ENCODE results near the gene TNIP1.

TNIP1 gene

GRCh38 chr5:151106509-151106908, 25.7 kb upstream of the TNIP1 start:
- in situ Hi-C loops (cut with MboI; ENCODE audit: low pct_unique_long_range_greater_than_20kb, low sequenced_read_pairs) = no loop called here
- no peak for DNase-seq

GRCh38 chr5:151106043-151106442, 25.2 kb upstream of the TNIP1 start:
- DNase-seq = no peak
- in situ Hi-C loops (cut with MboI; ENCODE audit: low pct_unique_long_range_greater_than_20kb, low sequenced_read_pairs) = no loop called here

- no peak for DNase-seq
- in situ Hi-C loops (cut with MboI; ENCODE audit: low pct_unique_long_range_greater_than_20kb, low sequenced_read_pairs) = no loop called here
Observed at GRCh38 chr5:151105561-151105960, 24.7 kb upstream of the TNIP1 start.

GRCh38 chr5:151104795-151105194, 24.0 kb upstream of the TNIP1 start:
- in situ Hi-C loops (cut with MboI; ENCODE audit: low pct_unique_long_range_greater_than_20kb, low sequenced_read_pairs) = no loop called here
- DNase-seq = no peak

GRCh38 chr5:151101746-151102145, 20.9 kb upstream of the TNIP1 start:
- no peak for DNase-seq
- in situ Hi-C loops (cut with MboI; ENCODE audit: low pct_unique_long_range_greater_than_20kb, low sequenced_read_pairs) = no loop called here

- in situ Hi-C loops (cut with MboI; ENCODE audit: low pct_unique_long_range_greater_than_20kb, low sequenced_read_pairs) = no loop called here
- DNase-seq = no peak
Observed at GRCh38 chr5:151101151-151101550, 20.3 kb upstream of the TNIP1 start.

- DNase-seq = no peak
- in situ Hi-C loops (cut with MboI; ENCODE audit: low pct_unique_long_range_greater_than_20kb, low sequenced_read_pairs) = no loop called here
Observed at GRCh38 chr5:151100681-151101080, 19.8 kb upstream of the TNIP1 start.

- DNase-seq = peak; percentile 33
- in situ Hi-C loops (cut with MboI; ENCODE audit: low pct_unique_long_range_greater_than_20kb, low sequenced_read_pairs) = no loop called here
Observed at GRCh38 chr5:151098768-151099121, 17.9 kb upstream of the TNIP1 start.

GRCh38 chr5:151097820-151098767, 17.3 kb upstream of the TNIP1 start:
- in situ Hi-C loops (cut with MboI; ENCODE audit: low pct_unique_long_range_greater_than_20kb, low sequenced_read_pairs) = no loop called here

GRCh38 chr5:151097061-151097460, 16.2 kb upstream of the TNIP1 start:
- in situ Hi-C loops (cut with MboI; ENCODE audit: low pct_unique_long_range_greater_than_20kb, low sequenced_read_pairs) = no loop called here
- peak; percentile 65 for DNase-seq

More at GRCh38 chr5:151097820-151098767, 17.3 kb upstream of the TNIP1 start:
- peak; percentile 70 for DNase-seq

- DNase-seq = no peak
- in situ Hi-C loops (cut with MboI; ENCODE audit: low pct_unique_long_range_greater_than_20kb, low sequenced_read_pairs) = no loop called here
Observed at GRCh38 chr5:151096001-151096373, 15.2 kb upstream of the TNIP1 start.

GRCh38 chr5:151095341-151096000, 14.6 kb upstream of the TNIP1 start:
- in situ Hi-C loops (cut with MboI; ENCODE audit: low pct_unique_long_range_greater_than_20kb, low sequenced_read_pairs) = no loop called here
- DNase-seq = peak; percentile 46

GRCh38 chr5:151094852-151095245, 14.0 kb upstream of the TNIP1 start:
- DNase-seq = no peak
- in situ Hi-C loops (cut with MboI; ENCODE audit: low pct_unique_long_range_greater_than_20kb, low sequenced_read_pairs) = no loop called here

GRCh38 chr5:151094030-151094851, 13.4 kb upstream of the TNIP1 start:
- in situ Hi-C loops (cut with MboI; ENCODE audit: low pct_unique_long_range_greater_than_20kb, low sequenced_read_pairs) = no loop called here
- DNase-seq = no peak

- in situ Hi-C loops (cut with MboI; ENCODE audit: low pct_unique_long_range_greater_than_20kb, low sequenced_read_pairs) = no loop called here
Observed at GRCh38 chr5:151093476-151093889, 12.6 kb upstream of the TNIP1 start.

GRCh38 chr5:151092762-151093161, 11.9 kb upstream of the TNIP1 start:
- peak; percentile 39 for DNase-seq
- in situ Hi-C loops (cut with MboI; ENCODE audit: low pct_unique_long_range_greater_than_20kb, low sequenced_read_pairs) = no loop called here

More at GRCh38 chr5:151093476-151093889, 12.6 kb upstream of the TNIP1 start:
- DNase-seq = peak; percentile 65

GRCh38 chr5:151089726-151090125, 8.9 kb upstream of the TNIP1 start:
- in situ Hi-C loops (cut with MboI; ENCODE audit: low pct_unique_long_range_greater_than_20kb, low sequenced_read_pairs) = no loop called here
- DNase-seq = no peak

- no peak for DNase-seq
- in situ Hi-C loops (cut with MboI; ENCODE audit: low pct_unique_long_range_greater_than_20kb, low sequenced_read_pairs) = no loop called here
Observed at GRCh38 chr5:151088986-151089385, 8.2 kb upstream of the TNIP1 start.

- DNase-seq = no peak
- in situ Hi-C loops (cut with MboI; ENCODE audit: low pct_unique_long_range_greater_than_20kb, low sequenced_read_pairs) = no loop called here
Observed at GRCh38 chr5:151087486-151087885, 6.7 kb upstream of the TNIP1 start.

- DNase-seq = no peak
- in situ Hi-C loops (cut with MboI; ENCODE audit: low pct_unique_long_range_greater_than_20kb, low sequenced_read_pairs) = no loop called here
Observed at GRCh38 chr5:151086905-151087360, 6.1 kb upstream of the TNIP1 start.

Measured in KBM-7 (cell line).